H1 (cell line): ENCODE results near the gene ASTN1. TPM values are rescaled to one million over a fixed set of nuclear protein-coding genes. Genes with fewer than 3 reads are reported as not detected.

Experiments used
- CTCF ChIA-PET: fragments of 300-600 bp; sonication (Branson Sonifier 250); formaldehyde crosslinking; loops from one replicate; lab custom pipeline; 2021; ENCODE audit not compliant: partially characterized antibody; lab: Charles Lee
- POLR2A ChIA-PET: fragments of 300-600 bp; sonication (Branson Sonifier 250); formaldehyde crosslinking; loops from one replicate; lab custom pipeline; 2021; ENCODE audit warnings: inconsistent platforms; ENCODE audit not compliant: partially characterized antibody; lab: Charles Lee
- DNase-seq, 2 experiments: peaks; one replicate each; pipeline versions ENCODE4 v3.0.0 to v3.0.0-alpha.2; 2010 to 2022; ENCODE audit warnings: low spot score in 2 of 2, low read depth in 1 of 2, mixed read lengths in 1 of 2
- FAIRE-seq: peaks from 2 replicates; lab custom pipeline; 2011; peaks lifted over from hg19 to GRCh38; lab: Jason Lieb, UNC
- H2AFZ ChIP-seq: 2 replicates; pipeline ENCODE4 v1.8.1; 2012; ENCODE audit warnings: low read length, inconsistent platforms
- H2AK5ac ChIP-seq: 2 replicates; pipeline ENCODE4 v1.6.1; 2013; ENCODE audit warnings: low read depth, low read length
- H2BK120ac ChIP-seq: replicated peaks from 2 replicates; pipeline ENCODE3; 2013; ENCODE audit warnings: low read depth, low read length, inconsistent platforms
- H2BK12ac ChIP-seq: 2 replicates; pipeline ENCODE4 v1.6.1; 2013; ENCODE audit warnings: low read depth, low read length
- H2BK15ac ChIP-seq: 2 replicates; pipeline ENCODE4 v1.6.1; 2013; ENCODE audit warnings: low read length
- H2BK20ac ChIP-seq: 2 replicates; pipeline ENCODE4 v1.6.1; 2013; ENCODE audit warnings: low read length
- H2BK5ac ChIP-seq: 2 replicates; pipeline ENCODE4 v1.6.1; 2013; ENCODE audit warnings: low read depth, low read length
- H3K14ac ChIP-seq: 2 replicates; pipeline ENCODE4 v1.6.1; 2013; ENCODE audit warnings: inconsistent platforms; ENCODE audit not compliant: insufficient read length
- H3K18ac ChIP-seq: 2 replicates; pipeline ENCODE4 v1.6.1; 2013; ENCODE audit warnings: low read length; ENCODE audit errors: extremely low read depth
- H3K23ac ChIP-seq: 2 replicates; pipeline ENCODE4 v1.6.1; 2013; ENCODE audit warnings: inconsistent platforms; ENCODE audit not compliant: insufficient read length
- H3K23me2 ChIP-seq: 2 replicates; pipeline ENCODE4 v1.6.1; 2013; ENCODE audit warnings: low read depth, low read length
- H3K27ac ChIP-seq: 2 replicates; pipeline ENCODE4 v1.6.1; 2011; ENCODE audit warnings: low read depth, low read length, inconsistent platforms
- H3K27me3 ChIP-seq, 4 experiments: replicated peaks in 1 of 4; 1 replicate in 1 of 4; 2 replicates in 3 of 4; pipeline versions ENCODE4 v1.6.1 to v1.8.1; 2011 to 2013; ENCODE audit warnings: low read length in 3 of 4, mild to moderate bottlenecking in 3 of 4, inconsistent platforms in 2 of 4, mixed read lengths in 2 of 4, moderate library complexity in 1 of 4; ENCODE audit not compliant: control insufficient read depth in 3 of 4, insufficient read depth in 3 of 4; ENCODE audit errors: extremely low read depth in 1 of 4
- H3K36me3 ChIP-seq, 4 experiments: 2 replicates each; pipeline versions ENCODE4 v1.6.1 to v1.8.1; 2011 to 2013; ENCODE audit warnings: mild to moderate bottlenecking in 4 of 4, low read length in 3 of 4, moderate library complexity in 2 of 4, control low read depth in 1 of 4, inconsistent platforms in 1 of 4; ENCODE audit not compliant: insufficient read depth in 4 of 4, control insufficient read depth in 2 of 4
- H3K4ac ChIP-seq: replicated peaks from 2 replicates; pipeline ENCODE3; 2013; ENCODE audit warnings: low read length, low read depth, mixed read lengths, inconsistent platforms; ENCODE audit not compliant: insufficient read length
- H3K4me1 ChIP-seq, 4 experiments: replicated peaks in 1 of 4; 1 replicate in 1 of 4; 2 replicates in 3 of 4; pipeline versions ENCODE4 v1.6.1 to v1.8.1; 2011 to 2013; ENCODE audit warnings: low read length in 3 of 4, inconsistent platforms in 2 of 4, mixed read lengths in 1 of 4; ENCODE audit not compliant: insufficient read depth in 4 of 4, control insufficient read depth in 3 of 4
- H3K4me2 ChIP-seq, 2 experiments: 2 replicates each; pipeline versions ENCODE4 v1.6.1 to v1.8.1; 2011 to 2013; ENCODE audit warnings: low read depth in 2 of 2, low read length in 2 of 2, control low read depth in 1 of 2, inconsistent platforms in 1 of 2, mild to moderate bottlenecking in 1 of 2; ENCODE audit not compliant: insufficient read depth in 1 of 2
- H3K4me3 ChIP-seq, 4 experiments: fragments of 200-600, 300-600 bp in 1 of 4; sonication (generic), shearing (Covaris generic), sonication (Bioruptor Twin) in 1 of 4; 2 replicates each; pipeline versions ENCODE4 v1.5.1 to v1.8.1; 2011 to 2016; ENCODE audit warnings: low read length in 4 of 4, low read depth in 3 of 4, control low read depth in 2 of 4, inconsistent platforms in 2 of 4, mild to moderate bottlenecking in 2 of 4, mixed read lengths in 1 of 4, moderate library complexity in 1 of 4; ENCODE audit not compliant: insufficient read depth in 2 of 4; ENCODE audit errors: extremely low read depth in 1 of 4
- H3K56ac ChIP-seq: replicated peaks from 2 replicates; pipeline ENCODE3; 2013; ENCODE audit warnings: low read depth, mild to moderate bottlenecking, mixed read lengths, low read length, inconsistent platforms; ENCODE audit not compliant: insufficient read length
- H3K79me1 ChIP-seq: 2 replicates; pipeline ENCODE4 v1.6.1; 2013; ENCODE audit warnings: low read depth, low read length, control low read depth
- H3K79me2 ChIP-seq, 2 experiments: 2 replicates each; pipeline versions ENCODE4 v1.6.1 to v1.8.1; 2012 to 2013; ENCODE audit warnings: low read length in 2 of 2, mild to moderate bottlenecking in 2 of 2, inconsistent platforms in 1 of 2; ENCODE audit not compliant: insufficient read depth in 2 of 2, control insufficient read depth in 1 of 2
- H3K9ac ChIP-seq, 4 experiments: replicated peaks in 1 of 4; 1 replicate in 1 of 4; 2 replicates in 3 of 4; pipeline versions ENCODE4 v1.6.1 to v1.8.1; 2011 to 2013; ENCODE audit warnings: low read depth in 3 of 4, low read length in 3 of 4, control low read depth in 2 of 4, mild to moderate bottlenecking in 2 of 4, moderate library complexity in 2 of 4, inconsistent platforms in 1 of 4; ENCODE audit errors: extremely low read depth in 1 of 4
- H3K9me3 ChIP-seq, 2 experiments: 2 replicates each; pipeline versions ENCODE4 v1.6.1 to v1.8.1; 2012 to 2013; ENCODE audit warnings: mild to moderate bottlenecking in 2 of 2, moderate library complexity in 2 of 2, control low read depth in 1 of 2, inconsistent platforms in 1 of 2, low read depth in 1 of 2, low read length in 1 of 2, mixed read lengths in 1 of 2; ENCODE audit not compliant: insufficient read depth in 2 of 2
- H4K20me1 ChIP-seq, 2 experiments: replicated peaks in 1 of 2; 2 replicates each; pipeline versions ENCODE3 to v1.8.1; 2011 to 2013; ENCODE audit warnings: inconsistent platforms in 2 of 2, low read length in 2 of 2, mild to moderate bottlenecking in 1 of 2; ENCODE audit not compliant: insufficient read depth in 2 of 2, control insufficient read depth in 1 of 2
- H4K5ac ChIP-seq: 2 replicates; pipeline ENCODE4 v1.6.1; 2013; ENCODE audit warnings: low read length, low read depth, mixed read lengths, inconsistent platforms; ENCODE audit not compliant: insufficient read length
- H4K8ac ChIP-seq: 2 replicates; pipeline ENCODE4 v1.8.0; 2013; ENCODE audit warnings: mild to moderate bottlenecking, moderate library complexity, low read length, inconsistent platforms; ENCODE audit not compliant: insufficient read depth; ENCODE audit errors: extremely low read depth
- H4K91ac ChIP-seq: replicated peaks from 2 replicates; pipeline ENCODE3; 2013; ENCODE audit warnings: low read length, mixed read lengths, inconsistent platforms; ENCODE audit not compliant: insufficient read length
- BCL11A ChIP-seq, 2 experiments: IDR thresholded peaks; one replicate each; pipeline ENCODE4 v1.6.1; 2011; ENCODE audit warnings: low read depth in 2 of 2, low read length in 2 of 2, mild to moderate bottlenecking in 2 of 2
- EZH2 ChIP-seq: fragments of 200-600 bp; sonication (generic); IDR thresholded peaks from 2 replicates; pipeline ENCODE4 v1.7.1; 2012; ENCODE audit warnings: low read depth, mild to moderate bottlenecking, moderate library complexity, low read length, inconsistent platforms; ENCODE audit not compliant: severe bottlenecking
- YY1 ChIP-seq: IDR thresholded peaks from 2 replicates; pipeline ENCODE4 v1.6.1; 2011; ENCODE audit warnings: low read depth, mild to moderate bottlenecking, low read length
- WGBS, 2 experiments: shearing (Covaris generic) in 1 of 2; methylation state at CpG; one replicate each; pipeline versions ENCODE4 v1.1.6 to v1.1.7; 2013 to 2015; ENCODE audit warnings: low lambda C conversion rate in 2 of 2, mixed read lengths in 2 of 2, inconsistent platforms in 1 of 2, low coverage in 1 of 2, missing lambda C conversion rate in 1 of 2; ENCODE audit not compliant: insufficient replicate concordance in 2 of 2, insufficient coverage in 1 of 2, insufficient read length in 1 of 2; ENCODE audit errors: extremely low coverage in 1 of 2, missing lambda C conversion rate in 1 of 2; 5-methylcytosine and 5-hydroxymethylcytosine counted together
- polyA plus RNA-seq, 7 experiments: library from polyadenylated mRNA; depleted of rRNA in 3 of 7; stranded (reverse) in 5 of 7; unstranded in 2 of 7; fragments of >200 nt in 5 of 7; fragments of 200-250 nt in 2 of 7; gene quantifications; 1 replicate in 5 of 7; 2 replicates in 1 of 7; 4 replicates in 1 of 7; pipeline versions ENCODE4 v1.2.1 to v1.2.3, GENCODE V29; 2011 to 2013; ENCODE audit warnings: missing spikeins in 2 of 7, mixed read lengths in 2 of 7
- total RNA-seq: library from RNA; stranded (reverse); fragmentation: NEBNext Ultra II Directional; extraction: Animal tissue kit (Norgen Biotek cat#: 25700); gene quantifications from 2 replicates; pipeline ENCODE4 v1.2.1, GENCODE V29; 2021

Gene ASTN1
- total and polyA plus RNA-seq, 2 of the 8 experiments (the other 6 are each of a cell fraction or from before 2014, with no cell fraction given): 2.9 to 4.1 TPM

- Histone ChIP-seq H2BK20ac (no peak overlapping the region), H4K20me1 (no peaks in the 10 kb centered on the region), H3K56ac (no peak overlapping the region), H3K4me2 (peak overlapping the region in 1 of 2 experiments; percentile 27; a peak in 1 of 4 replicates), H3K36me3 (no peaks in the 10 kb centered on the region), H3K79me1 (no peaks in the 10 kb centered on the region), H3K4ac (no peak overlapping the region), H4K8ac (no peak overlapping the region), H4K91ac (no peak overlapping the region), H3K23me2 (no peaks in the 10 kb centered on the region), H3K4me3 (no peak overlapping the region), H3K79me2 (no peaks in the 10 kb centered on the region), H3K23ac (no peak overlapping the region), H2BK5ac (no peak overlapping the region), H4K5ac (no peak overlapping the region), H3K9me3 (no peaks in the 10 kb centered on the region), H2AFZ (no peak overlapping the region), H2BK12ac (no peak overlapping the region), H3K27ac (no peak overlapping the region), H3K14ac (no peak overlapping the region), H2BK120ac (no peak overlapping the region), H3K18ac (no peak overlapping the region), H3K9ac (no peak overlapping the region), H3K4me1 (peaks cover 0 to 9% (median 0%) of the 10 kb centered on the region in 4 experiments; a peak in 1 of 7 replicates), H3K27me3 (no peaks in the 10 kb centered on the region), H2BK15ac (no peak overlapping the region), H2AK5ac (no peak overlapping the region)
- CTCF ChIA-PET: interaction anchor here (0.7 to 15.2 kb wide), 16 partner anchors 8 to 1051 kb away, joined by 3 to 279 read pairs (median 4); no protein-coding TSS in a partner anchor
- DNase-seq (peak in 1 of 2 experiments; percentile 47), FAIRE-seq (no peak)
- TF ChIP-seq BCL11A (IDR thresholded peaks at IDR 0.05; ENCODE audit: low read depth in 2 of 2, low read length in 2 of 2) (no peak), YY1 (no peak), EZH2 (no peak)
- 72% methylated on average over 19 of the region's 19 CpGs; no CpG with 5 or more reads in 1 of the 2 experiments for WGBS, 2 experiments
- POLR2A ChIA-PET: interaction anchor here (1.0 kb wide), 1 partner anchor 14 kb away, joined by 3 read pairs; no protein-coding TSS in a partner anchor
Measured at GRCh38 chr1:176904057-176904751, 260.3 kb downstream of the ASTN1 start.
